Neural crest cell (in vitro differentiated cells): Measurements from ENCODE around the gene EXOSC7. TPM values are rescaled to one million over a fixed set of nuclear protein-coding genes. Genes with fewer than 3 reads are reported as not detected.

Experiments
- DNase-seq: peaks from one replicate; pipeline ENCODE4 v3.0.0; 2021; ENCODE audit warnings: low read depth, mixed read lengths, low spot score
- H3K27ac Mint-ChIP-seq: one replicate; pipeline ENCODE4 v1.8.0; 2021; ENCODE audit warnings: mild to moderate bottlenecking, mixed read lengths; ENCODE audit not compliant: unreplicated experiment
- H3K27me3 Mint-ChIP-seq: 2 replicates; pipeline ENCODE4 v1.8.0; 2021; ENCODE audit warnings: low read depth, mild to moderate bottlenecking, mixed read lengths
- H3K36me3 Mint-ChIP-seq: 2 replicates; pipeline ENCODE4 v1.8.0; 2021; ENCODE audit warnings: low read depth, mild to moderate bottlenecking, mixed read lengths
- H3K4me1 Mint-ChIP-seq: 2 replicates; pipeline ENCODE4 v1.8.0; 2021; ENCODE audit warnings: mixed read lengths
- H3K4me3 Mint-ChIP-seq: one replicate; pipeline ENCODE4 v1.8.0; 2021; ENCODE audit warnings: mild to moderate bottlenecking, mixed read lengths
- H3K9me3 Mint-ChIP-seq: 2 replicates; pipeline ENCODE4 v1.8.0; 2021; ENCODE audit warnings: mixed read lengths
- total RNA-seq: library from RNA; stranded (reverse); gene quantifications from 2 replicates; pipeline ENCODE4 v1.2.1, GENCODE V29; 2021
- TF ChIP-seq, protein P1 (sequence below): fragments of 200-600 bp; sonication (generic); conservative IDR thresholded peaks from 2 replicates; pipeline ENCODE4 v1.5.0; 2021; ENCODE audit warnings: antibody characterized with exemption, mild to moderate bottlenecking

EXOSC7 gene
- total RNA-seq, 1 donor from 2014 or later: 50.7 TPM

- no peak overlapping the region for H3K27ac Mint-ChIP-seq
- no peak for DNase-seq
- H3K4me3 Mint-ChIP-seq: no peak overlapping the region
These were observed 32.1 kb downstream of the EXOSC7 start for GRCh38 chr3:45008117-45008516.

DNA sequence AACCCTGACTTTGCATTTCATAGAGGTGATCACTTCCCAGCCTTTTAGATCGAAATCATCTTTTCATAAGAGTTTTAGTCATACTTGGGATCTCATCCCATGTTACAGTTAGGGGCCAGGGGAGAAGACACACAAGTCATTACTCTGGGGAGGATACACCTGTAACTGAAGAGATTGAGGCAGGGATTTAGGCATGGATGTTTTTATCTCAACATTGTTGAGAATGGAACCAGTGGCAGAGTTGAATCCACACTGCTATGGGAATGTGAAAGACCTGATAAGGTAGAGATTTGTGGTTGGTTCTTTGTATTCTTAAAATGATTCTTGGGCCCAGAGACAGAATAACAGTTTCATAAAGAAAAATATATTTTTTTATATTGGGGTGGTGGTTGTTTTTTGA, 33.8 kb downstream of the EXOSC7 start:
- Mint-ChIP-seq H3K36me3 (peaks cover 21% of the 10 kb centered on the region), H3K9me3 (peaks cover 1% of the 10 kb centered on the region), H3K4me3 (no peak overlapping the region), H3K4me1 (no peaks in the 10 kb centered on the region), H3K27me3 (no peaks in the 10 kb centered on the region), H3K27ac (no peak overlapping the region)
- TF ChIP-seq, protein P1, sequence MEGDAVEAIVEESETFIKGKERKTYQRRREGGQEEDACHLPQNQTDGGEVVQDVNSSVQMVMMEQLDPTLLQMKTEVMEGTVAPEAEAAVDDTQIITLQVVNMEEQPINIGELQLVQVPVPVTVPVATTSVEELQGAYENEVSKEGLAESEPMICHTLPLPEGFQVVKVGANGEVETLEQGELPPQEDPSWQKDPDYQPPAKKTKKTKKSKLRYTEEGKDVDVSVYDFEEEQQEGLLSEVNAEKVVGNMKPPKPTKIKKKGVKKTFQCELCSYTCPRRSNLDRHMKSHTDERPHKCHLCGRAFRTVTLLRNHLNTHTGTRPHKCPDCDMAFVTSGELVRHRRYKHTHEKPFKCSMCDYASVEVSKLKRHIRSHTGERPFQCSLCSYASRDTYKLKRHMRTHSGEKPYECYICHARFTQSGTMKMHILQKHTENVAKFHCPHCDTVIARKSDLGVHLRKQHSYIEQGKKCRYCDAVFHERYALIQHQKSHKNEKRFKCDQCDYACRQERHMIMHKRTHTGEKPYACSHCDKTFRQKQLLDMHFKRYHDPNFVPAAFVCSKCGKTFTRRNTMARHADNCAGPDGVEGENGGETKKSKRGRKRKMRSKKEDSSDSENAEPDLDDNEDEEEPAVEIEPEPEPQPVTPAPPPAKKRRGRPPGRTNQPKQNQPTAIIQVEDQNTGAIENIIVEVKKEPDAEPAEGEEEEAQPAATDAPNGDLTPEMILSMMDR: no peak
- DNase-seq: no peak

More at GRCh38 chr3:45008117-45008516, 32.1 kb downstream of the EXOSC7 start:
- H3K4me1 Mint-ChIP-seq: no peaks in the 10 kb centered on the region
- TF ChIP-seq, protein P1: no peak
- peaks cover 4% of the 10 kb centered on the region for H3K9me3 Mint-ChIP-seq
- H3K27me3 Mint-ChIP-seq: no peaks in the 10 kb centered on the region
- H3K36me3 Mint-ChIP-seq: peaks cover 32% of the 10 kb centered on the region

DNA sequence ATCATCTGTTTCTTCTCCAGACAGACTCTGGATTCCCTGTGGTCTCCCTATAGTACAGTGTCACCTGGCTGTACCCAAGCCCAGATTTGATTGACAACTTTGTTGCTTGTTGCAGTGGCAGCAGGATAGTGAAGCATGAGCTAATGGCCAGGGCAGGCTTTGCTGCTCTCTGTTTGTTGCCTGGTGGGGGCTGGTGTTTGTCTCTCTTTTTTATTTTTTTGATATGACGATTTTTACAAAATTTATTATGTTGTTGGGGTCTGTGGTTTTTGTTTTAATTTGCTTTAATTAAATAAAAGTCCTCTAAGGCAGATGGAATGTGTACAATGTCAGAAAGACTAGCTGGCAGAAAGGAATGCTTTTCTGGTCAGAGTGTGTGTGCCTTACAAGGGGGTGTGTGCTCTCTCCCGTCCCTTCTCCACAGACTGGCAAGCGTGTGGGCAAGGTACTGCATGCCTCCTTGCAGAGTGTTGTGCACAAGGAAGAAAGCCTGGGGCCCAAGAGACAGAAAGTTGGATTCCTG, 34.8 kb downstream of the EXOSC7 start:
- TF ChIP-seq, protein P1: no peak
- H3K36me3 Mint-ChIP-seq: peaks cover 16% of the 10 kb centered on the region
- DNase-seq: no peak
- H3K4me1 Mint-ChIP-seq: no peaks in the 10 kb centered on the region
- no peak overlapping the region for H3K4me3 Mint-ChIP-seq
- no peaks in the 10 kb centered on the region for H3K27me3 Mint-ChIP-seq
- peak overlapping the region; percentile 71 for H3K27ac Mint-ChIP-seq
- H3K9me3 Mint-ChIP-seq: no peaks in the 10 kb centered on the region

DNA sequence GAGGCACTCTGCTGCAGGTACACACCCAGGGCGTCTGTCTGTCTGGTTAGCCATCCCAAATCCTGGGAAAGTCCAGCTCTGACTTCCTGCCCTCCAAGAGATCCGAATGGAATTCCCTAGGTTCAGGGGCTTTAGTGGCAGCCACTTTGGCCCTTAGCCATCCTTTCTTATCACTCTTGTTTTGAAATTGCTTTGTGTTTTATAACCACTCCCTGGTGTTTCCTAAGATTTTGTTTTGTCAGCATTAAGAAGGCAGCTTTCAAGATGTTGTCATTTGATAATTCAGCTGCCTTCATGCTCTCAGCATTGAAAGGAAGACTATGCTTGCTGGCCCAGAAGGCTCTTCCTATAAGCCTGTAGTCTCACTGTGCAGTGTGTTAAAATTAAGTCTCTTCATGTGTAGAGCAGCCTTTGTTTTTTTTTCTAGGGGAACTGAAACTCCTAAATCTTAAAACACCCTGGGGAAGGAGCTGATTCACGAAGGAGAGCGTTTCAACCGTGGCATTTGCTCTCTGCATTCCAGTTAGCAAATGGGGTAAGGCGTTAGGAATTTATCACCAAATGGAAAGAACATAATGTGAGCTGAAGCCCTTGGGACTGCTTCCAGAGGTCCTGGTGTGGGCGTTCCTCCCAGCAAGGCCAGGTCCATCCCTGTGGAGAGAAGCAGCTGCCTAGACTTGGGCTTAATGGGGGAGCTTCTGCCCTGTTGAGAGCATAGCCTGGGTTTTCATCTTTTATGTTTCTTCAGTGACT, 35.9 kb downstream of the EXOSC7 start:
- TF ChIP-seq, protein P1: no peak
- H3K36me3 Mint-ChIP-seq: peaks cover 14% of the 10 kb centered on the region
- DNase-seq: no peak
- H3K4me1 Mint-ChIP-seq: no peaks in the 10 kb centered on the region
- H3K27ac Mint-ChIP-seq: no peak overlapping the region
- no peak overlapping the region for H3K4me3 Mint-ChIP-seq
- no peaks in the 10 kb centered on the region for H3K9me3 Mint-ChIP-seq
- no peaks in the 10 kb centered on the region for H3K27me3 Mint-ChIP-seq

DNA sequence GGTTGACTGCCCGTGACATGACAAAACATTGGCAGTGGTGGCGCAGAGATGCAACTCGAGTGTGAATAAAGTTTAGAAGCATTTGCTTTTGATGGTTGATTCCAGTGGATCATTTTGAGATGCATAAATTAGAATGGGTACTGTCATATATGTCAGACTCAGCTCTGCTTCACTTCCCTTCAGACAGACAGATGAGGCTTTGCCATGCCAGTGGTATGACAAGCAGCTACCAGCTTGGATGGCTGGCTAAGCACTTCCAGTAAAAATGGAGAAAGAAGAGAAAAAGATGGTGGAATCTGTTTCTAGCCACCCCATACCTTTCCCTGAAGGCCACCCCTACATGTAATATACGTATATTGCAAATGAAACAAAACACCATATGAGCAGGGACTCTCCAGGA, 36.5 kb downstream of the EXOSC7 start:
- no peaks in the 10 kb centered on the region for H3K27me3 Mint-ChIP-seq
- H3K9me3 Mint-ChIP-seq: no peaks in the 10 kb centered on the region
- peaks cover 10% of the 10 kb centered on the region for H3K36me3 Mint-ChIP-seq
- TF ChIP-seq, protein P1: no peak
- no peak for DNase-seq
- no peak overlapping the region for H3K27ac Mint-ChIP-seq
- no peaks in the 10 kb centered on the region for H3K4me1 Mint-ChIP-seq
- H3K4me3 Mint-ChIP-seq: no peak overlapping the region
